Measurements from ENCODE around the gene ALPP.
"Not testable (repeated sequence)": the region's sequence is repeated elsewhere in the genome, so short reads cannot be mapped to it uniquely, and the experiment has no call there.

Gene ALPP

GRCh38 chr2:232422051-232422450 is 43.5 kb downstream of the ALPP start:
- FAIRE-seq: no peak

GRCh38 chr2:232422996-232423395 is 44.4 kb downstream of the ALPP start:
- not testable (repeated sequence) for DNase-seq (ENCODE audit: insufficient read length, low spot score); FAIRE-seq

More at GRCh38 chr2:232422051-232422450, 43.5 kb downstream of the ALPP start:
- TF ChIP-seq POLR2AphosphoS5 (IDR thresholded peaks at IDR 0.05; ENCODE audit: low read depth, low read length) (no peak), SPI1 (IDR thresholded peaks at IDR 0.05; ENCODE audit: low read depth, low read length) (no peak), POU2F2 (IDR thresholded peaks at IDR 0.05; ENCODE audit: low read depth, low read length) (no peak), POLR2A (IDR thresholded peaks at IDR 0.05; ENCODE audit: low read depth, low read length) (no peak), TAF1 (IDR thresholded peaks at IDR 0.05; ENCODE audit: low read depth, low read length) (no peak), PAX5 (IDR thresholded peaks at IDR 0.05; ENCODE audit: insufficient read depth, low read length, severe bottlenecking) (no peak)
- DNase-seq (ENCODE audit: insufficient read length, low spot score): no peak

GRCh38 chr2:232423407-232423806 is 44.9 kb downstream of the ALPP start:
- not testable (repeated sequence) for DNase-seq (ENCODE audit: insufficient read length, low spot score); FAIRE-seq

- FAIRE-seq: no peak
- DNase-seq (ENCODE audit: insufficient read length, low spot score): no peak
- TF ChIP-seq PAX5 (IDR thresholded peaks at IDR 0.05; ENCODE audit: insufficient read depth, low read length, severe bottlenecking): no peak
- no peak for TF ChIP-seq SPI1 (IDR thresholded peaks at IDR 0.05; ENCODE audit: low read depth, low read length)
- TF ChIP-seq POU2F2 (IDR thresholded peaks at IDR 0.05; ENCODE audit: low read depth, low read length): no peak
- no peak for TF ChIP-seq POLR2A (IDR thresholded peaks at IDR 0.05; ENCODE audit: low read depth, low read length)
- TF ChIP-seq POLR2AphosphoS5 (IDR thresholded peaks at IDR 0.05; ENCODE audit: low read depth, low read length): no peak
- no peak for TF ChIP-seq TAF1 (IDR thresholded peaks at IDR 0.05; ENCODE audit: low read depth, low read length)
Measured at GRCh38 chr2:232431705-232432590, 53.4 kb downstream of the ALPP start.

Measured in GM12891 (cell line).